GM06990 (cell line): ENCODE results near the gene ZNF268.

Source experiments
- DNase-seq: peaks from one replicate; pipeline ENCODE4 v3.0.0-alpha.2; 2011; ENCODE audit not compliant: insufficient read length; ENCODE audit errors: extremely low read depth
- H3K27me3 ChIP-seq: replicated peaks from 2 replicates; pipeline ENCODE4 v1.6.0; 2011; ENCODE audit warnings: low read length; ENCODE audit not compliant: control insufficient read depth, insufficient read depth
- H3K36me3 ChIP-seq: 2 replicates; pipeline ENCODE4 v1.5.1; 2011; ENCODE audit warnings: low read length; ENCODE audit not compliant: control insufficient read depth, insufficient read depth
- H3K4me3 ChIP-seq: replicated peaks from 2 replicates; pipeline ENCODE4 v1.5.1; 2011; ENCODE audit warnings: low read depth, mild to moderate bottlenecking, control low read depth, low read length
- TF ChIP-seq, protein P1 (sequence below): IDR thresholded peaks from 2 replicates; pipeline ENCODE4 v1.5.1; 2011; ENCODE audit warnings: low read length, control low read depth, mild to moderate bottlenecking, inconsistent platforms; ENCODE audit not compliant: insufficient read depth, poor library complexity, severe bottlenecking

ZNF268 gene

DNA sequence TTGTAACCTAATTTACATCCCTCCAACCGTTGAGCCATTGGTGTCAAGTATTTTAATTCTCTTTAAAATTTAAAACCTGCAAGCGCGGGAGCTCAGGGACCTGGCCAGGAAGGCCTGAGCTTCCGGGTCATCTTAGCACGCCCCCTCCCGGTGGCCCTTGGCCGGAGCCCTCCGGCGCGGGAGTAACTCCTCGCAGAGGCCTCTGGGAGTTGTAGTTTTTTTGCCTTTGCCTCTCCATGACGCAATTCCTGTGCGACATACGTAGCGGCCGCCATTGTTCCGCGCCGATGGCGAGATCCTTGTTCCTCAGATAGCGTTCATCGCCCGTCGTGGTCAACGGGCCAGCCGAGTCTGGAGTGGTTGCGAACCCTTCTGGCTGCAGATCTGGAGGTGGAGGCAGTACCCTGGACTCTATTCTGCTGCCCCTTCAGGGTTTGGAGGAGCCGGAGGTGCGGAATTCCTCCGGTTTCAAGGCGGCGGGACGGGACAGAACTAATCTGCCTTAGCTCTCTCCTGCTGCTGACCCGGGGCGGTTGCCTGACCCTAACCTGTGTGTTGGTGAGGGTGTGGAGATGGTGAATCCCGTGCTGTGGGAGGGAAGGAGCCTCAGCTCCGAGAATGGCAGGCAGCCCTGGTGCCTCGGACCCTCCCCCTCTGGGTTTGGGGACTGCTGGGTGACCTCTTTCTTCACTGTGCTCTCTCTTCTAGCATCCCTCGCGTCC is at the start of gene ZNF268:
ZNF268 (plus strand) TSS at position 258 of the 722 bp plus-strand sequence. CDS start 503 bp downstream, outside the sequence.
- TF ChIP-seq, protein P1, sequence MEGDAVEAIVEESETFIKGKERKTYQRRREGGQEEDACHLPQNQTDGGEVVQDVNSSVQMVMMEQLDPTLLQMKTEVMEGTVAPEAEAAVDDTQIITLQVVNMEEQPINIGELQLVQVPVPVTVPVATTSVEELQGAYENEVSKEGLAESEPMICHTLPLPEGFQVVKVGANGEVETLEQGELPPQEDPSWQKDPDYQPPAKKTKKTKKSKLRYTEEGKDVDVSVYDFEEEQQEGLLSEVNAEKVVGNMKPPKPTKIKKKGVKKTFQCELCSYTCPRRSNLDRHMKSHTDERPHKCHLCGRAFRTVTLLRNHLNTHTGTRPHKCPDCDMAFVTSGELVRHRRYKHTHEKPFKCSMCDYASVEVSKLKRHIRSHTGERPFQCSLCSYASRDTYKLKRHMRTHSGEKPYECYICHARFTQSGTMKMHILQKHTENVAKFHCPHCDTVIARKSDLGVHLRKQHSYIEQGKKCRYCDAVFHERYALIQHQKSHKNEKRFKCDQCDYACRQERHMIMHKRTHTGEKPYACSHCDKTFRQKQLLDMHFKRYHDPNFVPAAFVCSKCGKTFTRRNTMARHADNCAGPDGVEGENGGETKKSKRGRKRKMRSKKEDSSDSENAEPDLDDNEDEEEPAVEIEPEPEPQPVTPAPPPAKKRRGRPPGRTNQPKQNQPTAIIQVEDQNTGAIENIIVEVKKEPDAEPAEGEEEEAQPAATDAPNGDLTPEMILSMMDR, result peak; percentile 93
- peak; percentile 93 for DNase-seq

GRCh38 chr12:133135747-133136146 is 45.5 kb upstream of the ZNF268 start:
- H3K4me3 ChIP-seq, result no peak overlapping the region
- no peaks in the 10 kb centered on the region for H3K27me3 ChIP-seq
- no peak for DNase-seq
- TF ChIP-seq, protein P1, result no peak
- peaks cover 4% of the 10 kb centered on the region for H3K36me3 ChIP-seq

More for the DNA sequence above, at the start of gene ZNF268:
- no peaks in the 10 kb centered on the region for H3K27me3 ChIP-seq
- H3K36me3 ChIP-seq, result peaks cover 11% of the 10 kb centered on the region
- peak within 1 kb of the TSS; percentile 97 for H3K4me3 ChIP-seq

GRCh38 chr12:133145981-133146380 is 35.3 kb upstream of the ZNF268 start:
- Histone ChIP-seq H3K36me3 (peaks cover 6% of the 10 kb centered on the region), H3K27me3 (no peaks in the 10 kb centered on the region), H3K4me3 (no peak overlapping the region)
- no peak for DNase-seq
- TF ChIP-seq, protein P1, result no peak

- Histone ChIP-seq H3K36me3 (peaks cover 16% of the 10 kb centered on the region), H3K4me3 (no peak overlapping the region), H3K27me3 (no peaks in the 10 kb centered on the region)
- DNase-seq, result no peak
- TF ChIP-seq, protein P1, result no peak
Observed at GRCh38 chr12:133156125-133156690, 25.1 kb upstream of the ZNF268 start.

GRCh38 chr12:133165776-133166175 is 15.5 kb upstream of the ZNF268 start:
- H3K27me3 ChIP-seq, result no peaks in the 10 kb centered on the region
- no peak overlapping the region for H3K4me3 ChIP-seq
- H3K36me3 ChIP-seq, result no peaks in the 10 kb centered on the region
- no peak for DNase-seq
- TF ChIP-seq, protein P1, result no peak

DNA sequence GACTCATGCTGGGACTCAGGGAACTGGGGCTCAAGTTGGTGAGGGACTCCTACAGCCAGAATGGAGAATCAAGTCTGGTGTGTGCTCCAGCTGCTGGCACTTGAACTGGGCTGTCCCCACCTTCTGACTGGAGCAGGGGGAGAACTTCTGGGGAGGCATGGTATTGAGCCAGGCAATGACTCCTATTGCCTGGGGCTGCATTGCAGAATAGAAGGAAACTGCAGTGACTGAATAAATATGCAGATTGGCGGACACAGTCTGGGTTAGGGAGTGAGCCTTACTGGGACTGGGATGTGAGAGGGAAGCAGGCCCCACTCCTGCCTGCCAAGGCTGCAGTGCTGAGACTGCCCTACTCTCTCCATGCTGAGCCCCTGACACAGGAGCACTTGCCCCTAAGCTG is 8.8 kb upstream of the ZNF268 start:
- no peaks in the 10 kb centered on the region for H3K27me3 ChIP-seq
- TF ChIP-seq, protein P1, result no peak
- H3K4me3 ChIP-seq, result no peak overlapping the region
- no peak for DNase-seq
- no peaks in the 10 kb centered on the region for H3K36me3 ChIP-seq
